HepG2 (cell line): ENCODE data around the gene PLAC9.

ENCODE experiments used
- CTCF ChIP-seq: sonication (generic); formaldehyde crosslinking; IDR thresholded peaks from 2 replicates; pipeline ENCODE4 v1.5.0; 2020; ENCODE audit warnings: mild to moderate bottlenecking, missing genetic modification reagents, moderate library complexity
- MYC ChIP-seq: sonication (generic); formaldehyde crosslinking; IDR thresholded peaks from 2 replicates; pipeline ENCODE4 v1.9.0; 2021; ENCODE audit warnings: missing genetic modification reagents, borderline replicate concordance
- NR2F2 ChIP-seq: IDR thresholded peaks from 2 replicates; pipeline ENCODE4 v1.6.1; 2012; ENCODE audit warnings: low read depth, inconsistent platforms, borderline replicate concordance
- PATZ1 ChIP-seq: sonication (generic); formaldehyde crosslinking; IDR thresholded peaks from 2 replicates; pipeline ENCODE4 v1.4.0; 2020; ENCODE audit warnings: missing genetic modification reagents
- POLR2AphosphoS5 ChIP-seq: IDR thresholded peaks from 2 replicates; pipeline ENCODE4 v1.6.1; 2012; ENCODE audit warnings: low read depth, low read length
- PRDM4 ChIP-seq: sonication (generic); formaldehyde crosslinking; IDR thresholded peaks from 2 replicates; pipeline ENCODE4 v1.9.0; 2021; ENCODE audit warnings: missing genetic modification reagents, borderline replicate concordance
- RBM39 ChIP-seq: fragments of 200-400 bp; formaldehyde crosslinking; IDR thresholded peaks from one replicate; pipeline ENCODE4 v1.6.1; 2018; ENCODE audit warnings: antibody characterized with exemption, mild to moderate bottlenecking, low read depth, low read length; ENCODE audit not compliant: poor library complexity, severe bottlenecking
- SMARCC2 ChIP-seq: fragments of 450-650 bp; IDR thresholded peaks from 2 replicates; pipeline ENCODE4 v1.6.1; 2017; ENCODE audit warnings: antibody characterized with exemption, mild to moderate bottlenecking
- ZBED4 ChIP-seq: sonication (generic); formaldehyde crosslinking; IDR thresholded peaks from 2 replicates; pipeline ENCODE4 v1.4.0; 2020; ENCODE audit warnings: missing genetic modification reagents, borderline replicate concordance
- ZFYVE20 ChIP-seq: sonication (generic); formaldehyde crosslinking; IDR thresholded peaks from 2 replicates; pipeline ENCODE4 v1.8.0; 2023; ENCODE audit warnings: low read depth, mild to moderate bottlenecking, moderate library complexity, missing genetic modification reagents, borderline replicate concordance
- ZNF24 ChIP-seq: fragments of 450-650 bp; IDR thresholded peaks from 2 replicates; pipeline ENCODE4 v1.6.1; 2017; ENCODE audit warnings: antibody characterized with exemption, mild to moderate bottlenecking
- ZNF609 ChIP-seq: sonication (generic); formaldehyde crosslinking; IDR thresholded peaks from 2 replicates; pipeline ENCODE4 v1.4.0; 2020; ENCODE audit warnings: mild to moderate bottlenecking, missing genetic modification reagents, borderline replicate concordance
- TF ChIP-seq, protein P1 (sequence below): IDR thresholded peaks from 2 replicates; pipeline ENCODE4 v1.6.1; 2012; ENCODE audit warnings: inconsistent platforms

GRCh38 chr10:80158126-80158525 lies 25.6 kb downstream of the PLAC9 start:
- TF ChIP-seq RBM39: no peak
- no peak for TF ChIP-seq ZNF609
- no peak for TF ChIP-seq PRDM4
- TF ChIP-seq ZNF24: no peak
- no peak for TF ChIP-seq ZFYVE20 (CRISPR knock-in tag)
- TF ChIP-seq PATZ1 (CRISPR knock-in tag): no peak
- TF ChIP-seq ZBED4 (CRISPR knock-in tag): no peak
- TF ChIP-seq, protein P1, sequence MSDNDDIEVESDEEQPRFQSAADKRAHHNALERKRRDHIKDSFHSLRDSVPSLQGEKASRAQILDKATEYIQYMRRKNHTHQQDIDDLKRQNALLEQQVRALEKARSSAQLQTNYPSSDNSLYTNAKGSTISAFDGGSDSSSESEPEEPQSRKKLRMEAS: no peak
- no peak for TF ChIP-seq CTCF (CRISPR knock-in tag)
- TF ChIP-seq POLR2AphosphoS5: no peak
- TF ChIP-seq SMARCC2: no peak
- TF ChIP-seq MYC (CRISPR knock-in tag): no peak
- no peak for TF ChIP-seq NR2F2
